HepG2 (cell line): ENCODE results near the gene CCND1. TPM values are rescaled to one million over a fixed set of nuclear protein-coding genes. Genes with fewer than 3 reads are reported as not detected.
A peak's percentile ranks its signal among the peaks of the same experiment; 100 is the strongest.

Experiments used
- ARNTL ChIP-seq: sonication (generic); formaldehyde crosslinking; IDR thresholded peaks from 2 replicates; pipeline ENCODE4 v1.4.0; 2020; ENCODE audit warnings: mild to moderate bottlenecking, missing genetic modification reagents
- DMAP1 ChIP-seq: IDR thresholded peaks from 2 replicates; pipeline ENCODE4 v1.6.1; 2016
- GLI4 ChIP-seq: sonication (generic); formaldehyde crosslinking; IDR thresholded peaks from 2 replicates; pipeline ENCODE4 v1.5.1; 2020; ENCODE audit warnings: missing genetic modification reagents, mild to moderate bottlenecking, moderate library complexity, borderline replicate concordance
- IRF9 ChIP-seq: sonication (generic); formaldehyde crosslinking; IDR thresholded peaks from 2 replicates; pipeline ENCODE4 v1.8.0; 2022; ENCODE audit warnings: missing genetic modification reagents, mild to moderate bottlenecking, borderline replicate concordance
- PATZ1 ChIP-seq: sonication (generic); formaldehyde crosslinking; IDR thresholded peaks from 2 replicates; pipeline ENCODE4 v1.4.0; 2020; ENCODE audit warnings: missing genetic modification reagents
- POGZ ChIP-seq: sonication (generic); formaldehyde crosslinking; IDR thresholded peaks from 2 replicates; pipeline ENCODE4 v1.4.0; 2020; ENCODE audit warnings: mild to moderate bottlenecking, missing genetic modification reagents
- RXRB ChIP-seq: IDR thresholded peaks from 2 replicates; pipeline ENCODE4 v1.6.1; 2016; ENCODE audit warnings: borderline replicate concordance, missing genetic modification reagents, missing compliant biosample characterization
- STAT5B ChIP-seq: sonication (generic); formaldehyde crosslinking; IDR thresholded peaks from 2 replicates; pipeline ENCODE4 v1.4.0; 2020; ENCODE audit warnings: missing genetic modification reagents
- SUZ12 ChIP-seq: fragments of 150-350 bp; IDR thresholded peaks from 2 replicates; pipeline ENCODE4 v1.6.1; 2014; ENCODE audit warnings: low read depth, low read length
- THAP9 ChIP-seq: sonication (generic); formaldehyde crosslinking; IDR thresholded peaks from 2 replicates; pipeline ENCODE4; 2020; ENCODE audit warnings: missing genetic modification reagents, mild to moderate bottlenecking, borderline replicate concordance
- TOE1 ChIP-seq: sonication (generic); formaldehyde crosslinking; IDR thresholded peaks from 2 replicates; pipeline ENCODE4 v1.4.0; 2020; ENCODE audit warnings: mild to moderate bottlenecking, missing genetic modification reagents
- ZC3H13 ChIP-seq: sonication (generic); formaldehyde crosslinking; IDR thresholded peaks from 2 replicates; pipeline ENCODE4 v1.8.1; 2023; ENCODE audit warnings: mild to moderate bottlenecking, missing genetic modification reagents, moderate library complexity
- ZFX ChIP-seq: sonication (generic); formaldehyde crosslinking; IDR thresholded peaks from 2 replicates; pipeline ENCODE4 v1.4.0; 2020; ENCODE audit warnings: mild to moderate bottlenecking, low read depth, missing genetic modification reagents, moderate library complexity
- ZNF33A ChIP-seq: sonication (generic); formaldehyde crosslinking; IDR thresholded peaks from 2 replicates; pipeline ENCODE4 v1.5.1; 2020; ENCODE audit warnings: missing genetic modification reagents, mild to moderate bottlenecking, moderate library complexity, borderline replicate concordance
- ZNF383 ChIP-seq: sonication (generic); formaldehyde crosslinking; IDR thresholded peaks from 2 replicates; pipeline ENCODE4 v1.4.0; 2020; ENCODE audit warnings: missing genetic modification reagents, mild to moderate bottlenecking, borderline replicate concordance
- ZNF580 ChIP-seq: IDR thresholded peaks from 2 replicates; pipeline ENCODE4 v1.6.1; 2016; ENCODE audit warnings: low read depth, borderline replicate concordance
- ZNF678 ChIP-seq: sonication (generic); formaldehyde crosslinking; IDR thresholded peaks from 2 replicates; pipeline ENCODE4 v1.4.0; 2020; ENCODE audit warnings: mild to moderate bottlenecking, missing genetic modification reagents
- ZNF691 ChIP-seq: sonication (generic); formaldehyde crosslinking; IDR thresholded peaks from 2 replicates; pipeline ENCODE4 v1.4.0; 2020; ENCODE audit warnings: missing genetic modification reagents, low read depth, mild to moderate bottlenecking, borderline replicate concordance
- ZNF749 ChIP-seq: sonication (generic); formaldehyde crosslinking; IDR thresholded peaks from 2 replicates; pipeline ENCODE4 v1.8.0; 2022; ENCODE audit warnings: mild to moderate bottlenecking, missing genetic modification reagents, moderate library complexity, borderline replicate concordance
- polyA plus RNA-seq, 8 experiments: library from polyadenylated mRNA; depleted of rRNA in 3 of 8; stranded (reverse) in 7 of 8; unstranded in 1 of 8; fragments of >200 nt; fragmentation: Illumina TruSeq in 4 of 8; extraction: Trizol in 4 of 8; gene quantifications; 2 replicates each; pipeline versions ENCODE4 v1.2.1 to v1.2.3, GENCODE V29; 2011 to 2016; ENCODE audit warnings: low read depth in 4 of 8, missing spikeins in 1 of 8, mixed read lengths in 1 of 8; ENCODE audit not compliant: insufficient read depth in 1 of 8
- total RNA-seq, 5 experiments: library from RNA; depleted of rRNA; stranded (reverse); fragments of >200 nt; fragmentation: Illumina TruSeq; extraction: Trizol; gene quantifications; 2 replicates each; pipeline ENCODE4 v1.2.3, GENCODE V29; 2016; ENCODE audit warnings: low read depth in 1 of 5

The CCND1 gene
- total and polyA plus RNA-seq, 2 of the 13 experiments (the other 11 are each of a cell fraction or from before 2014, with no cell fraction given) = 107 to 136 TPM

GRCh38 chr11:69674886-69675714 lies 34.1 kb downstream of the CCND1 start, which contains the start of gene LTO1 (continued):
- 0 out of 2 replicates have a peak, but pooled peaks have one; percentile 24 for TF ChIP-seq IRF9 (CRISPR knock-in tag)
- peak; percentile 86 for TF ChIP-seq ZNF691 (CRISPR knock-in tag)
- 0 out of 2 replicates have a peak, but pooled peaks have one; percentile 41 for TF ChIP-seq ZNF749 (CRISPR knock-in tag)
- peak; percentile 54; the same call in 1 of the 2 replicates for TF ChIP-seq SUZ12
- peak; percentile 57; the same call in 1 of the 2 replicates for TF ChIP-seq ZNF383
- TF ChIP-seq GLI4 = no peak
- peak; percentile 65; the same call in 1 of the 2 replicates for TF ChIP-seq RXRB (CRISPR knock-in tag)
- TF ChIP-seq DMAP1 (CRISPR knock-in tag) = peak; percentile 69
- peak; percentile 52 for TF ChIP-seq ARNTL (CRISPR knock-in tag)
- peak; percentile 81; the same call in 1 of the 2 replicates for TF ChIP-seq ZNF33A (CRISPR knock-in tag)
- 0 out of 2 replicates have a peak, but pooled peaks have one; percentile 54 for TF ChIP-seq ZNF678 (CRISPR knock-in tag)
- no peak for TF ChIP-seq STAT5B (CRISPR knock-in tag)
- TF ChIP-seq POGZ (CRISPR knock-in tag) = peak; percentile 84
- 0 out of 2 replicates have a peak, but pooled peaks have one; percentile 51 for TF ChIP-seq ZC3H13 (CRISPR knock-in tag)
- TF ChIP-seq PATZ1 (CRISPR knock-in tag) = peak; percentile 60
- 0 out of 2 replicates have a peak, but pooled peaks have one; percentile 19 for TF ChIP-seq TOE1
- peak; percentile 92 for TF ChIP-seq ZFX
- TF ChIP-seq ZNF580 (CRISPR knock-in tag) = peak; percentile 27; the same call in 1 of the 2 replicates
- peak; percentile 79; the same call in 1 of the 2 replicates for TF ChIP-seq THAP9 (CRISPR knock-in tag)
